Right lobe of liver (tissue), 6 donors: ENCODE data around the gene ITPRID2. TPM values are rescaled to one million over a fixed set of nuclear protein-coding genes. Genes with fewer than 3 reads are reported as not detected.

Experiments
- ATAC-seq, 4 donors: fragments of 200-7000 bp; cut with Tn5 transposase; one replicate each; pipeline ENCODE4 v1.9.1; 2020; ENCODE audit warnings: mild to moderate bottlenecking in 4 of 4, moderate library complexity in 4 of 4
- DNase-seq, 3 donors: peaks; one replicate each; pipeline ENCODE4 v3.0.0-alpha.2; 2020
- H3K27ac ChIP-seq, 3 donors: fragments of 200-600 bp; one replicate each; pipeline ENCODE4 v1.8.0; 2022
- H3K27me3 ChIP-seq, 2 donors: fragments of 200-600 bp; one replicate each; pipeline ENCODE4 v1.8.0; 2022
- H3K36me3 ChIP-seq, 4 donors: fragments of 200-600 bp; sonication (generic) in 1 of 4; one replicate each; pipeline versions ENCODE4 v1.5.1 to v1.8.0; 2017 to 2022; ENCODE audit warnings: control low read depth in 1 of 4
- H3K4me1 ChIP-seq, 4 donors: fragments of 200-600 bp; sonication (generic) in 1 of 4; one replicate each; pipeline versions ENCODE4 v1.5.1 to v1.8.0; 2017 to 2022; ENCODE audit warnings: control low read depth in 1 of 4
- H3K4me3 ChIP-seq, 3 donors: fragments of 200-600 bp; one replicate each; pipeline ENCODE4 v1.8.0; 2022
- H3K9me3 ChIP-seq, 4 donors: fragments of 200-600 bp; sonication (generic) in 1 of 4; one replicate each; pipeline versions ENCODE4 v1.5.1 to v1.8.0; 2017 to 2022; ENCODE audit warnings: control low read depth in 1 of 4
- POLR2A ChIP-seq: fragments of 450-650 bp; IDR thresholded peaks from one replicate; pipeline ENCODE4 v1.6.1; 2017; ENCODE audit warnings: antibody characterized with exemption, mild to moderate bottlenecking
- WGBS: methylation state at CpG from one replicate; pipeline ENCODE4 v1.1.6; 2018; ENCODE audit warnings: low coverage, low lambda C conversion rate; ENCODE audit not compliant: insufficient coverage; ENCODE audit errors: missing lambda C conversion rate; 5-methylcytosine and 5-hydroxymethylcytosine counted together
- intact Hi-C, 2 donors: fragments of 100-400 bp; cut with DNase I; formaldehyde crosslinking; loops; one replicate each; pipeline versions ENCODE4 v1.11.2 to v1.14.1; 2022
- total RNA-seq, 6 experiments: library from RNA; depleted of rRNA in 2 of 6; stranded (reverse); fragments of >200 nt in 2 of 6; fragmentation: NEBNext Ultra II Directional in 3 of 6; extraction: Animal tissue kit (Norgen Biotek cat#: 25700) in 3 of 6; gene quantifications; one replicate each; pipeline versions ENCODE4 v1.1.0 to v1.2.4, GENCODE V29; 2016 to 2023
- TF ChIP-seq, protein P1 (sequence below), 4 donors: fragments of 200-600 bp in 3 of 4; fragments of 450-650 bp in 1 of 4; IDR thresholded peaks; one replicate each; pipeline versions ENCODE4 v1.5.1 to v1.8.0; 2016 to 2022; ENCODE audit warnings: antibody characterized with exemption in 4 of 4, mild to moderate bottlenecking in 2 of 4
- donor health status: DM: no; HTN: yes; CAD: no.
- donor health status: DM: no; HTN: no; CAD: no.
- donor health status: DM: no; HTN: no; CAD: no.
- donor health status: DM: no; HTN: yes; CAD: no.
- donor health status: DM: no; HTN: yes; CAD: no.

Gene ITPRID2
- total RNA-seq, 6 experiments from 2014 or later, result 49.4 to 129 (median 74.5) TPM

DNA sequence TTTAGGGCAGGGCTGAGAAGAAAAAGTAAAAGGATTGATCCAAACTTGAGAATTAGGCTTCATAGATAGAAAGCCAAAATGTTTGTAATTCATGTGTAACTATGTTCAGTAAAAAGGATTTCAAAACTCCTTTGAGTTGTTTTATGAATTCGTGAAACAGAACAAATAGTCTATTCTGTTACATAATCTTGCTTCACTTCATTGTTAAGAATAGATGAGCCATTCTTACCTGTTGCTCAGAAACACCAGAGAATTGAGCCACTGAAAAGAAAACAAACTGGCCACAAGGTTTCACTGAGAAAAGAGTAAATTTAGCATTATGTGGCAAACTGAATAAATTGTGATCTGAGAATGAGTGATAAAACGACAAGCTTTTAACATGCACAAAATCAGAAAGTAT is 4.5 kb upstream of the ITPRID2 start:
- no peaks in the 10 kb centered on the region for H3K36me3 ChIP-seq
- TF ChIP-seq, protein P1, sequence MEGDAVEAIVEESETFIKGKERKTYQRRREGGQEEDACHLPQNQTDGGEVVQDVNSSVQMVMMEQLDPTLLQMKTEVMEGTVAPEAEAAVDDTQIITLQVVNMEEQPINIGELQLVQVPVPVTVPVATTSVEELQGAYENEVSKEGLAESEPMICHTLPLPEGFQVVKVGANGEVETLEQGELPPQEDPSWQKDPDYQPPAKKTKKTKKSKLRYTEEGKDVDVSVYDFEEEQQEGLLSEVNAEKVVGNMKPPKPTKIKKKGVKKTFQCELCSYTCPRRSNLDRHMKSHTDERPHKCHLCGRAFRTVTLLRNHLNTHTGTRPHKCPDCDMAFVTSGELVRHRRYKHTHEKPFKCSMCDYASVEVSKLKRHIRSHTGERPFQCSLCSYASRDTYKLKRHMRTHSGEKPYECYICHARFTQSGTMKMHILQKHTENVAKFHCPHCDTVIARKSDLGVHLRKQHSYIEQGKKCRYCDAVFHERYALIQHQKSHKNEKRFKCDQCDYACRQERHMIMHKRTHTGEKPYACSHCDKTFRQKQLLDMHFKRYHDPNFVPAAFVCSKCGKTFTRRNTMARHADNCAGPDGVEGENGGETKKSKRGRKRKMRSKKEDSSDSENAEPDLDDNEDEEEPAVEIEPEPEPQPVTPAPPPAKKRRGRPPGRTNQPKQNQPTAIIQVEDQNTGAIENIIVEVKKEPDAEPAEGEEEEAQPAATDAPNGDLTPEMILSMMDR (IDR thresholded peaks at IDR 0.05), result no peak
- TF ChIP-seq POLR2A, result no peak
- H3K4me1 ChIP-seq, result no peaks in the 10 kb centered on the region
- H3K4me3 ChIP-seq, result no peak overlapping the region
- WGBS, result 67% methylated on average over 2 of the region's 2 CpGs
- no peak for ATAC-seq
- no peaks in the 10 kb centered on the region for H3K9me3 ChIP-seq
- DNase-seq, result no peak
- H3K27ac ChIP-seq, result no peak overlapping the region
- no peaks in the 10 kb centered on the region for H3K27me3 ChIP-seq
- intact Hi-C loops, result no loop called here

DNA sequence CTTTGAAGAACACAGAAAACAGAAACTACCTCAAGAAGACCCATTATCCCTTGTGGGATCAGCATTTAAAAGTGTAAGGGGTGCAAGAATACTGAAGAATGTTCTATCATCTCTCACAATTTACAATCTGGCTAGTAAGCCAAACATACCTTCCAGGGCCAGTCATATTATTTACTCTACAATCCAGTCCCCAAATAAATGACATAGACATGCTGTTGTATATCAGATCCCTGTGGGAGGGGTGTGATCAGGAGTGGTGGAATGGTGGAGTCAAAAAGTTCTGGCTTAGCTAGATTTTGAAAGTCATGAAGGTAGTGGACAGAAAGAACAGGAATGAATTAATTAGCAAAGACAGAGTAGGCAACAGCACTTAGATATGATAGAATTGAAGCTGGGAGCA is 1.8 kb upstream of the ITPRID2 start:
- TF ChIP-seq, protein P1 (IDR thresholded peaks at IDR 0.05), result no peak
- TF ChIP-seq POLR2A, result no peak

DNA sequence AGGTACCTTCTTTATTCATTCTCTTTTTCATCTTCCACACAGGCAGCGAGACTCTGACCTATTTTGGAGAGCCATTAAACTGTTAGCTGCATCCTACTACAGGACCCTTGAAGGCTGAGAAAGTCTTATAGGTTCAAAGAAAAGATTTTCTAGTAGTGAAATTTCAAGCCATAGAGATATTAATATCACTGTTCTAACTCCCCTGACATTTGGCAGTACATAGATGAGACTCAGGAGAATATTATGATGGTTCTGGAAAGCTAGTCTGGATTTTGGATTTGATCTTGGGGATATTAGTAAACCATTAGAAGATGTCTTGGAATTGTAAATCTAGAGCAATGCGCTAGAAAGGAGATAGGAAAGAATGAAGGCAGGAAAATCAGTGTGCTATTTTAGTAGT is 1.3 kb upstream of the ITPRID2 start:
- TF ChIP-seq, protein P1 (IDR thresholded peaks at IDR 0.05), result no peak
- no peak for TF ChIP-seq POLR2A
- 83% methylated on average over 2 of the region's 2 CpGs for WGBS
- DNase-seq (no peak), ATAC-seq (no peak)
- Histone ChIP-seq H3K27ac (no peak overlapping the region), H3K4me3 (no peak overlapping the region), H3K4me1 (peaks cover 0 to 13% (median 6%) of the 10 kb centered on the region in 4 donors), H3K27me3 (no peaks in the 10 kb centered on the region), H3K9me3 (no peaks in the 10 kb centered on the region), H3K36me3 (no peaks in the 10 kb centered on the region)
- intact Hi-C loops, result no loop called here

More for the DNA sequence above, 1.8 kb upstream of the ITPRID2 start:
- peaks cover 0 to 8% (median 4%) of the 10 kb centered on the region in 4 donors for H3K4me1 ChIP-seq
- no peak overlapping the region for H3K27ac ChIP-seq
- H3K4me3 ChIP-seq, result no peak overlapping the region
- intact Hi-C loops, result no loop called here
- no peaks in the 10 kb centered on the region for H3K9me3 ChIP-seq
- H3K36me3 ChIP-seq, result no peaks in the 10 kb centered on the region
- DNase-seq, result no peak
- no peak for ATAC-seq
- no peaks in the 10 kb centered on the region for H3K27me3 ChIP-seq

DNA sequence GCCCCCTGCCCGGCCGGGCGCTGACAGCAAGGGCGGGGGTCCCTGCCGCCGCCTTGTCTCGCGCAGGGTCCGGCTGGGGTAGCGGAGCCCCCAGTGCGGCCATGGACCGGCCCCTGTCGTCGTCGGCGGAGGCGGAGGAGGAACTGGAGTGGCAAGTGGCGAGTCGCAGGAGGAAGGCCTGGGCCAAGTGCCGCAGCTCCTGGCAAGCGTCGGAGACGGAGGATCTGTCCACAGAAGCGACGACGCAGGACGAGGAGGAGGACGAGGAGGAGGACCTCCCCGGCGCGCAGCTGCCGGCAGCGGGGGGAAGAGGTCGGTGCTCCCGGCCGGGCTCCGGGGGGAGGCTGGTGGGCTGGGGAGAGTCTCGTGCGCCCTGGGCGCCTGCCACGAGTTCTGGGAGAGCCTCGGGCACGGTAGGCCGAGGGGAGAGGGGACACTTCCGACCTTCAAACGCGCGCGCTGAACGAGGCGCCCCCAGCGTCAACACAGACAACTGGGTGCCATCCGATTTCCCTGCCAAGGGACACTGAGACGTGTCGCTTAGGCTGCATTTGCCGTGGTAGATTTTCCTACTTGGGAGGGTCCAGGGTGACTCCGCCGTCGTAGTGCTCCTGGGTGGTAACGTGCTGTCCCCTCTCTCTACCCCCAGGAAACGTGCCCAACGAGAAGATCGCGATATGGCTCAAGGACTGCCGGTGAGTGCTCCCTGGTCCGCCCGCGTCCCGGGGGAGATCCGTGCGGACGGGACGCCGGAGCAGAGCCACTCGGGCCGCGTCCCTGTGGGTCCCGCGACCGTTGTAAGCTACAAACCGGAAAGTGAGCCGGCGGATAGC is 652 bp downstream of the ITPRID2 start:
- Histone ChIP-seq H3K9me3 (no peaks in the 10 kb centered on the region), H3K27ac (peak overlapping the region; percentile 95), H3K36me3 (no peaks in the 10 kb centered on the region), H3K27me3 (no peaks in the 10 kb centered on the region), H3K4me3 (peak overlapping the region; percentile 79 to 80 (median 80)), H3K4me1 (peaks cover 0 to 31% (median 15%) of the 10 kb centered on the region in 4 donors)
- DNase-seq, result peak; percentile 68 to 87 (median 79)
- intact Hi-C loops, result no loop called here
- peak; percentile 61 to 68 (median 66) for ATAC-seq
- TF ChIP-seq, protein P1 (IDR thresholded peaks at IDR 0.05), result peak in 2 of 4 donors; percentile 20
- TF ChIP-seq POLR2A, result peak; percentile 34
- 0% methylated on average over 16 of the region's 83 CpGs for WGBS
